Measurements from ENCODE around the gene XRN2. TPM values are rescaled to one million over a fixed set of nuclear protein-coding genes. Genes with fewer than 3 reads are reported as not detected.

Gene XRN2
- polyA plus RNA-seq (2013, experiment 1 of 2) = 121 TPM
- 116 TPM for polyA plus RNA-seq (2013, experiment 2 of 2)

DNA sequence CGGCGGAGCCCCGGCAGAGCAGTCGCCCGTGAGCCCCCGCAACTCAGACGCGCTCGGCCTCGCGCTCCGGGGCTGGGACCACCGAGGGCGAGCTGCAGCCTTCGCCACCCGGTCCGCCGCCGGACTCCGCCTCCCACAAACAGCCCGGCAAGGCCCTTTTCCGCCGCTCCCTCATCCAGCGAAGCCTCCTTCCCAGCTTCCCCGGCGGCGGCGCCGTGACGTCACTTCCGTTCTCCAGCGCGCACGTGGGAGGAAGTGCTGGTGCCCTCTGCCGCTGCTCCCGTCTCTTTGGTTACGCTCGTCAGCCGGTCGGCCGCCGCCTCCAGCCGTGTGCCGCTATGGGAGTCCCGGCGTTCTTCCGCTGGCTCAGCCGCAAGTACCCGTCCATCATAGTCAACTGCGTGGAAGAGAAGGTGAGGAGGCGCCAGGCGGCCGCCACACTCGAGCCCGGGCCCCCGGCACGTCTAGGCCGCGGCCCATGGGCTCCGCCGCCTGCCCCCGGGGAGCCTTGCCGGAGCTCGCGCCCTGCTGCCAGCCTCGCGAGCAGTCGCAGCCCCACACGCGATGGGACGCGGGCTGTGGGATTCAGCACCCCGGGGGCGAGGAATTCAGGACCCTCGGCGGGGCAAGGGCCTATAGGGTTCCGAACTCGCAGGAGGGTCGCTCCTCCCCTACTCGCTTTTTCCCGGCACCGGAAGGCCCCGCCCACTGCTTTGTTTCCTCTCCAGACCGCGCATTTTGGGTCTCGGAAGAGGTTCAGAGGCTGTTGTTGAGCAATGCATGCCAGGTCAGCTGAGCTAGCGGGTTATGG, at the start of gene XRN2:
Gene XRN2 (plus strand): TSS at position 271 of the 811 bp plus-strand sequence. CDS start 68 bp downstream, at position 339.
- no peaks in the 10 kb centered on the region for H3K9me3 ChIP-seq (ENCODE audit: insufficient read depth, low read depth, low read length)
- H3K27ac ChIP-seq (ENCODE audit: low read depth, low read length) = peak within 1 kb of the TSS; percentile 98
- H3K4me1 ChIP-seq (ENCODE audit: insufficient read depth, low read length) = peaks cover 6% of the 10 kb centered on the region; the same call in 1 of the 2 replicates
- peak within 1 kb of the TSS; percentile 95 for H3K4me3 ChIP-seq (ENCODE audit: low read length)
- peaks cover 3% of the 10 kb centered on the region for H3K36me3 ChIP-seq (ENCODE audit: insufficient read depth, low read length)
- peak within 1 kb of the TSS; percentile 99 for H3K9ac ChIP-seq (ENCODE audit: low read depth, low read length)
- WGBS = under 1% methylated on average over 87 of the region's 87 CpGs
- H3K27me3 ChIP-seq (ENCODE audit: insufficient read depth, low read length) = no peaks in the 10 kb centered on the region

DNA sequence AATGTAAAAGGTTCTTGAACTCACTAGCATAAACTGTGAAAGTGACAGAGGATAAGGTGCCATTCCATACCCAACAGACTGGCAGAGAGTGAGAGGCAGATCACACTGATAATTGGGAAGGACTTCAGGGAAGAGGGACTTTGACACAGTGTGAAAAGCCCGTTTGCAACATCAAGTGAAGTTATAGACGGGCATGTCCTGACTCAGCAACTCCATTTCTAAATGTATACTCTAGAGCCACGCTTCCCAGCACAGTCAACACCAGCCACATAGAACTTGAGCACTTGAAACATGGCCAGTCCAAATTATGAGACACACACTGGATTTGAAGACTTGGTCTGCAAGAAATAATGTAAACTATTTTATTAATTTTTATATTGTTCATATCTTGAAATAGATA, 45.9 kb upstream of the XRN2 start:
- H3K36me3 ChIP-seq (ENCODE audit: insufficient read depth, low read length) = no peaks in the 10 kb centered on the region

DNA sequence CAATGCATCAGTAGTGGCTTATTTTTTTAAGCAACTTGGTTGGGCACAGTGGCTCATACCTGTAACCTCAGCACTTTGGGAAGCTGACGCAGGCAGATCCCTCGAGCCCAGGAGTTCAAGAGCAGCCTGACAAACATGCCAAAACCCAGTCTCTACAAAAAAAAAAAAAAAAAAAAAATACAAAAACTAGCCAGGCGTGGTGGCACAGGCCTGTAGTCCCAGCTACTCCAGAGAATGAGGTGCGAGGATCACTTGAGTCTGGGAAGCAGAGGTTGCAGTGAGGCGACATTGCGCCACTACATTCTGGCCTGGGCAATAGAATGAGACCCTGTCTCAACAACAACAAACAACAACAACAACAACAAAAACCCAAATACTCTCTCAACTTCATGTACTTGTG, 44.7 kb upstream of the XRN2 start:
- Histone ChIP-seq H3K9ac (ENCODE audit: low read depth, low read length) (no peak overlapping the region), H3K27ac (ENCODE audit: low read depth, low read length) (no peak overlapping the region), H3K9me3 (ENCODE audit: insufficient read depth, low read depth, low read length) (no peaks in the 10 kb centered on the region), H3K4me3 (ENCODE audit: low read length) (no peak overlapping the region), H3K27me3 (ENCODE audit: insufficient read depth, low read length) (no peaks in the 10 kb centered on the region), H3K4me1 (ENCODE audit: insufficient read depth, low read length) (no peaks in the 10 kb centered on the region), H3K36me3 (ENCODE audit: insufficient read depth, low read length) (no peaks in the 10 kb centered on the region)
- 97% methylated on average over 6 of the region's 6 CpGs for WGBS

More for the DNA sequence above, 45.9 kb upstream of the XRN2 start:
- Histone ChIP-seq H3K4me3 (ENCODE audit: low read length) (no peak overlapping the region), H3K9me3 (ENCODE audit: insufficient read depth, low read depth, low read length) (no peaks in the 10 kb centered on the region), H3K4me1 (ENCODE audit: insufficient read depth, low read length) (no peaks in the 10 kb centered on the region), H3K9ac (ENCODE audit: low read depth, low read length) (no peak overlapping the region), H3K27me3 (ENCODE audit: insufficient read depth, low read length) (no peaks in the 10 kb centered on the region), H3K27ac (ENCODE audit: low read depth, low read length) (no peak overlapping the region)
- 96% methylated on average over 3 of the region's 3 CpGs for WGBS

GRCh38 chr20:21259346-21259745, 43.8 kb upstream of the XRN2 start:
- Histone ChIP-seq H3K27ac (ENCODE audit: low read depth, low read length) (no peak overlapping the region), H3K9me3 (ENCODE audit: insufficient read depth, low read depth, low read length) (no peaks in the 10 kb centered on the region), H3K9ac (ENCODE audit: low read depth, low read length) (no peak overlapping the region), H3K4me3 (ENCODE audit: low read length) (no peak overlapping the region), H3K27me3 (ENCODE audit: insufficient read depth, low read length) (no peaks in the 10 kb centered on the region), H3K4me1 (ENCODE audit: insufficient read depth, low read length) (no peaks in the 10 kb centered on the region), H3K36me3 (ENCODE audit: insufficient read depth, low read length) (no peaks in the 10 kb centered on the region)
- WGBS = 92% methylated on average over 7 of the region's 8 CpGs

GRCh38 chr20:21262812-21263211, 40.3 kb upstream of the XRN2 start:
- Histone ChIP-seq H3K27me3 (ENCODE audit: insufficient read depth, low read length) (no peaks in the 10 kb centered on the region), H3K36me3 (ENCODE audit: insufficient read depth, low read length) (no peaks in the 10 kb centered on the region), H3K27ac (ENCODE audit: low read depth, low read length) (no peak overlapping the region), H3K4me3 (ENCODE audit: low read length) (no peak overlapping the region), H3K4me1 (ENCODE audit: insufficient read depth, low read length) (no peaks in the 10 kb centered on the region), H3K9ac (ENCODE audit: low read depth, low read length) (no peak overlapping the region), H3K9me3 (ENCODE audit: insufficient read depth, low read depth, low read length) (peaks cover 4% of the 10 kb centered on the region; the same call in 1 of the 2 replicates)
- WGBS = 92% methylated on average over 1 of the region's 2 CpGs

- Histone ChIP-seq H3K36me3 (ENCODE audit: insufficient read depth, low read length) (no peaks in the 10 kb centered on the region), H3K27ac (ENCODE audit: low read depth, low read length) (no peak overlapping the region), H3K4me1 (ENCODE audit: insufficient read depth, low read length) (no peaks in the 10 kb centered on the region), H3K27me3 (ENCODE audit: insufficient read depth, low read length) (no peaks in the 10 kb centered on the region), H3K4me3 (ENCODE audit: low read length) (no peak overlapping the region), H3K9ac (ENCODE audit: low read depth, low read length) (no peak overlapping the region), H3K9me3 (ENCODE audit: insufficient read depth, low read depth, low read length) (peaks cover 4% of the 10 kb centered on the region; the same call in 1 of the 2 replicates)
- 87% methylated on average over 15 of the region's 15 CpGs for WGBS
These were observed 37.6 kb upstream of the XRN2 start for GRCh38 chr20:21265261-21266190.

DNA sequence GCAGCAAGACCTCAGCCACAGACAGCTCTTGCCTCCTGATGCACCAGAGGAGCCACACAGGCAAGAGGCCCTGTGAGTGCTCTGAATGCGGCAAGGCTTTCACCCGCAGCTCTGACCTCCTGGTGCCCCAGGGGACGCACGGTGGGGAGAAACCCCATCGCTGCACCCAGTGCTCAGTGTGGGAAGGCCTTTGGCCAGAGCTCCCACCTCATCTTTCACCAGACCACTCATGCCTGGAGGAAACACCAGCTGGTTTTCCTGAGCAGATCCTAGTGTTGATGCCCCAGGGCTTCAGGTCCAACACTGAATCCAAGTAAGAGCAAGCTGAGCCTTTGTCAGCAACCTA, 37.0 kb upstream of the XRN2 start:
- Histone ChIP-seq H3K9ac (ENCODE audit: low read depth, low read length) (no peak overlapping the region), H3K9me3 (ENCODE audit: insufficient read depth, low read depth, low read length) (peaks cover 4% of the 10 kb centered on the region; the same call in 1 of the 2 replicates), H3K4me1 (ENCODE audit: insufficient read depth, low read length) (no peaks in the 10 kb centered on the region), H3K27me3 (ENCODE audit: insufficient read depth, low read length) (no peaks in the 10 kb centered on the region), H3K36me3 (ENCODE audit: insufficient read depth, low read length) (no peaks in the 10 kb centered on the region), H3K4me3 (ENCODE audit: low read length) (no peak overlapping the region), H3K27ac (ENCODE audit: low read depth, low read length) (no peak overlapping the region)
- WGBS = 89% methylated on average over 5 of the region's 5 CpGs

DNA sequence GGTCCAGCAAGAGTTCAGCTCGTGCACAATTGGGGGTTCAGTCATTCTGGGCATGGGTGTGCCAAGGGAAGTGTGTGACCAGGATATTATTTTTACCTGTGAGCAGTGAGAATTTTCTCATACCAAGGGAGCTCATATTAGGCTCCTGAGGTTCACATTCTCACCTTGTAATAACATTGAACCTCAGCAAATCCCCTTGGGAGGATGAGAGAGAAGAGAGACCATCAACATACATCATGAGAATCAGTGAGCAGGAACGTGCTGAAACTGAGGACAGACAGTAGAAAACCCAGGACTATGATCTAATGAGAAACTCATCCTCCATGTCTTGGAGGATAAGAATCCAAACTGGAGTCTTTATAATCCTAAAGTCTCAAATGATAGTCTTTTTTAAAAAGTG, 33.4 kb upstream of the XRN2 start:
- 89% methylated on average over 1 of the region's 2 CpGs for WGBS
- no peak overlapping the region for H3K9ac ChIP-seq (ENCODE audit: low read depth, low read length)
- H3K27me3 ChIP-seq (ENCODE audit: insufficient read depth, low read length) = no peaks in the 10 kb centered on the region
- no peaks in the 10 kb centered on the region for H3K36me3 ChIP-seq (ENCODE audit: insufficient read depth, low read length)
- H3K9me3 ChIP-seq (ENCODE audit: insufficient read depth, low read depth, low read length) = peaks cover 4% of the 10 kb centered on the region; the same call in 1 of the 2 replicates
- H3K4me1 ChIP-seq (ENCODE audit: insufficient read depth, low read length) = no peaks in the 10 kb centered on the region
- H3K4me3 ChIP-seq (ENCODE audit: low read length) = no peak overlapping the region
- no peak overlapping the region for H3K27ac ChIP-seq (ENCODE audit: low read depth, low read length)

DNA sequence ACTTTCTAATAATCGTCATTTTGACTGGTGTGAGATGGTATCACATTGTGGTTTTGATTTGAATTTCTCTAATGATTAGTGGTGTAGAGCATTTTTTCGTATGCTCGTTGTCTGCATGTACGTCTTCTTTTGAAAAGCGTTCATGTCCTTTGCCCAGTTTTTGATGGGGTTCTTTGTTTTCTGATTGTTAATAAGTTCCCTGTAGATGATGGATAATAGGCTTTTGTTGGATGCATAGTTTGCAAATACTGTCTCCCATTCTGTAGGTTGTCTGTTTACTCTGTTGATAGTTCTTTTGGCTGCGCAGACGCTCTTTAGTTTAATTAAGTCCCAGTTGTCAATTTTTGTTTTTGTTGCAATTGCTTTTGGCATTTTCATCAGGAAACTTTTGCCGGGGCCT, 32.3 kb upstream of the XRN2 start:
- Histone ChIP-seq H3K4me1 (ENCODE audit: insufficient read depth, low read length) (no peaks in the 10 kb centered on the region), H3K27me3 (ENCODE audit: insufficient read depth, low read length) (no peaks in the 10 kb centered on the region), H3K4me3 (ENCODE audit: low read length) (no peak overlapping the region), H3K36me3 (ENCODE audit: insufficient read depth, low read length) (no peaks in the 10 kb centered on the region), H3K27ac (ENCODE audit: low read depth, low read length) (no peak overlapping the region), H3K9me3 (ENCODE audit: insufficient read depth, low read depth, low read length) (peaks cover 4% of the 10 kb centered on the region; the same call in 1 of the 2 replicates), H3K9ac (ENCODE audit: low read depth, low read length) (no peak overlapping the region)
- 93% methylated on average over 8 of the region's 8 CpGs for WGBS

DNA sequence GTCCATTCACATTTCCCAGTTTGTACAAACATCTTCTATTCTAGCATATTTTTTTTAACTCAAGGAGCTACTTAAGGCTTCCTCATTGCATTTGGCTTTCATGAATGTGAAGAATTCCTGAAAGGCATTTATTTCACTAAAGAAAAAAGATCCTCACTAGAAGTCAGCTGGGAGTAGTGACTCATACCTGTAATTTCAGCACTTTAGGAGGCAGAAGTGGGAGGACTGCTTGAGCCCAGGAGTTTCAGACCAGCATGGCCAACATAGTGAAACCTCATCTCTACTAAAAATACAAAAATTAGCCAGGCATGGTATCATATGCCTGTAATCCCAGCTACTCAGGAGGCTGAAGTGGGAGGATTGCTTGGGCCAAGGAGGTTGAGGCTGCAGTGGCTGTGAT, 30.9 kb upstream of the XRN2 start:
- Histone ChIP-seq H3K27me3 (ENCODE audit: insufficient read depth, low read length) (no peaks in the 10 kb centered on the region), H3K4me3 (ENCODE audit: low read length) (no peak overlapping the region), H3K9ac (ENCODE audit: low read depth, low read length) (no peak overlapping the region), H3K36me3 (ENCODE audit: insufficient read depth, low read length) (no peaks in the 10 kb centered on the region), H3K9me3 (ENCODE audit: insufficient read depth, low read depth, low read length) (peaks cover under 1% of the 10 kb centered on the region; the same call in 1 of the 2 replicates), H3K4me1 (ENCODE audit: insufficient read depth, low read length) (no peaks in the 10 kb centered on the region), H3K27ac (ENCODE audit: low read depth, low read length) (no peak overlapping the region)

- H3K9ac ChIP-seq (ENCODE audit: low read depth, low read length) = no peak overlapping the region
- H3K4me3 ChIP-seq (ENCODE audit: low read length) = no peak overlapping the region
- WGBS = 87% methylated on average over 3 of the region's 3 CpGs
- no peaks in the 10 kb centered on the region for H3K4me1 ChIP-seq (ENCODE audit: insufficient read depth, low read length)
- no peak overlapping the region for H3K27ac ChIP-seq (ENCODE audit: low read depth, low read length)
- no peaks in the 10 kb centered on the region for H3K27me3 ChIP-seq (ENCODE audit: insufficient read depth, low read length)
- H3K36me3 ChIP-seq (ENCODE audit: insufficient read depth, low read length) = no peaks in the 10 kb centered on the region
- no peaks in the 10 kb centered on the region for H3K9me3 ChIP-seq (ENCODE audit: insufficient read depth, low read depth, low read length)
These were observed 30.5 kb upstream of the XRN2 start for GRCh38 chr20:21272679-21273078.

All from HUES64 (cell line).